GM21576 (cell line): ENCODE data around the gene TRMT6.

Experiments
- ATAC-seq: cut with Tn5 transposase; IDR thresholded peaks from one replicate; pipeline ENCODE4 v1.9.1; 2021; ENCODE audit warnings: mild to moderate bottlenecking, moderate library complexity; ENCODE audit not compliant: unreplicated experiment

The TRMT6 gene

DNA sequence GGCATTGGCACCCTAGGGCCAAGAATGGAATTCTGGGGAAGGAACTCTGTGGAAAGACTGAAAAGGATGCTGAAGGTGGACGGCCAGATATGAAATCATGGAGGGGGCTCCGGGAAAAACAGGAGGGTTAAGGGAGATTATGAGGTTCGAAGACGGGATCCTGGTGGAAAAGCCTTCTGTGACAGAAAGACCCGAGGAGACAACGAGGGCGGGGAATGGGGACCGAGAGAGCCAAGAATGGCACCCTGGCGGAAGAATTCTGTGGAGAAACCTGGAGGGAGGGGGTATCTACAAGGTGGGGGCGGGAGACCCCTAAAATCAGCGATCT is 426 bp downstream of the TRMT6 start:
- ATAC-seq: no peak

DNA sequence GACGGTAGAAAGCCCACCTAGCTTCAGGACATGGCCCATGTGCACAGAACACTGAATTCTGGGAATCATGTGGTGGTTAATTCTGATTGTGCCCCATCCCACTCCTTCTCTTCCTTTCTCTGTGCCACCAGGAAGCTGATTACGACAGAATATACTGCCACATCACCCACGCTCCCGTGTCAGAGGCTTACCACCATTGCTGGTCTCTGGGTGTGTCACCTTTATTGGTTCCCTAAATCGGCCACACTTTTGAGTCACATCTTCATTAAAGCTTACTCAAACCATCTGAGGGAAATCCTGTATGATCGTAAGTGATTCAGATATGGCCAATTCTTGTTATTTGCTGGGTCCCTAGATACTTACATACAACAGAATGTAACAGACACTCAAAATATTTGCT is 3.1 kb downstream of the TRMT6 start:
- no peak for ATAC-seq

DNA sequence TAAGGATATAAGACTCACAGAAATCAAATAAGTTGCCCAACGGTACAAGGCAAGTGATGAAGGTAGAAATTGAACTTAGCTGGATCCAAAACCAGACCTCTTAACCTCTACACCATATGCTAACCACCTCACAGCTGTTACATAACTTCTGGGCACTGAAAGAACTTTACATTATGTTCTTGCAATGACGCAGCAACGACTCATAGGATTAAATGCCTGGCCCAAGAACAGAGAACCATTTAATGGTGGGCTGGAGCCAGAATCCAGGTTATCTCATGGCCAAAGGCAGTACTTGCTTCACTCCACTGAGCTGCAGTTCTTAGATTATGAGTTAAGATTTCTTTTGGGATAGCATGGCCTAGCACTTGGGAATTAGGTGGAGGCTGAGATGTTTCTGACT is 4.4 kb downstream of the TRMT6 start:
- ATAC-seq: no peak

DNA sequence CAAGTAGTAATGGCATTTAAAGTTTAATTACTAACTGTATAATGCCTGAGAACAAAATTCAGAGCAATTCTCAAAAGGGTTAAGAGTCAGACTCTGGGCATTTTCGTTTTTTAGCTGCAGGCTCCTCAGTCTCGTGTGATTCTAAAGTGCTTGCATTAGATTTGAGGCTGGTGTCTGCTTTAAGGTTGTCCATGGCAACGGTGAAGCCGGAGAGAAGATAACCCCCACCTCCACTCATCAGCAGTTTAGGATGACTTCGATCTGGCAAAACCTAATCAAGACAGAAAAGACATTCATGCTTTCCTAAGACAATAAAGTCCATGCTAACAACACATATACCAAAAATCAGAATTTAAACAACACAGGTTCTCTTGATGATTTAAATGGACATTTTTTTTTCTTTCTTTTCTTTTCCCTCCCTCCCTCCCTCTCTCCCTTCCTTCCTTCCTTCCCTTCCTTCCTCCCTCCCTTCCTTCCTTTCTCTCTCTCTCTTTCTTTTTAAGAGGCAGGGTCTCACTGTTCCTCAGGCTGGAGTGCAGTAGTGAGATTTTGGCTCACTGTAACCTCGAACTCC is 11.8 kb downstream of the TRMT6 start:
- ATAC-seq: no peak

DNA sequence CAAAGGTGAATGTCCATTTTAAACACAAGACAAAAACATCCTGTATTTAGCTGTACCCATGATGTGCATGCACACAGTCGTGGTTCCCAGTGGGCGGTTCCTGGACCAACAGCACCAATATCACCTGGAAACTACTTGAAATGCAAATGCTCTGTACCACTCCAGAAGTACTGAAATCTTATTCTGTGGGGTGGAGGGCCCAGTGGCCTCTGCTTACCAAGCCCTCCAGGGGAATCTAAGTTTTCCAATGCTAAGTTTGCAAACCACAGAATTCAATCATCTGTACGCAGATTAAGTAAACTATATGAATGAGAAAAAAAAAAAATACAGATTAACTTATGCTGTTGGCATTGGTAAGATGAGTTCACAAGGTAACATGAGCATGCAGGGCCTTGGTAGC is 14.1 kb downstream of the TRMT6 start:
- no peak for ATAC-seq

DNA sequence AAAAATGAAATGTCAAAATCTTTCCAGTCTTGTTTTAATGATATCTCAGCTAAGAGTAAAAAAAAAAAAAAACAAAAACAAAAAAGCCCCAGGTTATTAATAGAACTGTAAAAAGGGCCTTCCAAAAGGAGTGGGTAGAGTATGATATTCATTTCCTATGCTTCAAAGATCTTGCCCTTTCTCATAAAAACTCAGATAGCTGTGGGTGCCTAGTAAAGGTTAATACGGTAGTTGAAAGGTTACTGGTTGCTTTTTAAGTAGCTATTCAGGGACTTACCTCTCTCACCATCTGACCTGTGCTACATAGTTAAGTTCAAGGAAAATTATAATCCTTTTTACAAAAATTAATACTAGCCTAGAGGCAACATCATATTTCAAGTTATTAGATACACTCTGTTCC is 14.9 kb downstream of the TRMT6 start:
- no peak for ATAC-seq

DNA sequence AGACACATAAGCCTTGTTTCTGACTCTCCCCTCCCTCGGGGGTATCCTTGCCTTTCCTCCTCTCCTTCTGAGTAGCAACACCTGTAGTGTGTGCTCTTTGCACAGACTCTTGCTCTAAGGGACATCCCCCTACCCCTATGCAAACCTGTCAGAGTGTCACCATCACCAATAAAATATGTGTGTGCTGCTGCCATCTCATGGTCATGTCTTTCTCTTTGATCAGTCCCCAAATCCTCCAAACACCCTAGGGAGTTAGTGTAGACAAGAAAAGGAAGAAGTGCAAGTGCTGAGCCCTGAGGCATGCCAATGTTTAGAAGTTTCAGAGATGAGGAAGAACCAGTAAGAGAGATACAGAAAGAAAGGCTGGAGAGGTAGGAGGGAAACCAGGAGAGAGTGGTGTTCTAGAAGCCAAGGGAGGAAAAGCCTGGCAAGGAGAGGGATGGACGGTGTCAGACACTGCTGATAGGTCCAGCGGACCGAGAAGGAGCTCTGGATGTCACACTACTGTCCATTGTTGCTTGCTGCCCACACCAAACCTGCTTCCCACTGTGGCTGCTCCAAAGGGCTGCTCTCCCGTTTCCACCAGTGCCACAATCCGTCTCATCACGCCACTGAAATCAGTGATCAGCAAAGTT is 16.4 kb downstream of the TRMT6 start:
- ATAC-seq: no peak

DNA sequence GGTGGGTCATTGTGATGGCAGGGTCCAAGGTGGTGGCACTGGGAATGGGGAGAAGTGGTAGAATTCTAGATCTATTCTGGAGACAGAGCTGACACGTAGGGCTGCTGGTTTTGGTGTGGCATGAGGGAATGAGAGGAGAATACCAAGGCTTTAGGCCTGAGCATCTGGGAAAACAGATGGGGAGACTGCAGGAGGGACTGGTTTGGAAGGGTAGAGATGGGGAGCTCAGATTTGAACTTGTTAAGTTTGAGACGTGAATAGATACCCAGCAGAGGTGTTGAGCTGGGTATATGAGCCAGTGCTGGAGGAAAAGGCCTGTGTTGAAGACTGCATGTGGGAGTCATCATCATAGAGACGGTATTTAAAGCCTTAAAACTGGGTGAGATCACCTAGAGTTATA is 17.5 kb downstream of the TRMT6 start:
- ATAC-seq: no peak

DNA sequence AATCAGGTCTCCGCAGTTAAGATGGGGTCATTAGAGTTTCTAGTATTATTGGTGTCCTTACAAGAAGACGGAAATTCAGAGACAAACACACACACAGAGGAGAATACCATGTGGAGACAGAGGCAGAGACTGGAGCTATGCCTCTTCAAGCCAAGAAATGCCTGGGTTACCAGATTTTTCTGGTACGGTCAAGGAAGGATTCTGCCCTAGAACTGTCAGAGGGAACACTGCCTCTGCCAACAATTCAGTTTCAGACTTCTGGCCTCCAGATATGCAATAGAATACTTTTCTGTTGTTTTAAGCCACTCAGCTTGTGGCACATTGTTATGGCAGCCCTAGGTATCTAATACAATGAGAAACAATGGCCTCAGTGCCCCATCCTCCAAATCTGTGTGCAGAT is 18.9 kb downstream of the TRMT6 start:
- ATAC-seq: no peak

DNA sequence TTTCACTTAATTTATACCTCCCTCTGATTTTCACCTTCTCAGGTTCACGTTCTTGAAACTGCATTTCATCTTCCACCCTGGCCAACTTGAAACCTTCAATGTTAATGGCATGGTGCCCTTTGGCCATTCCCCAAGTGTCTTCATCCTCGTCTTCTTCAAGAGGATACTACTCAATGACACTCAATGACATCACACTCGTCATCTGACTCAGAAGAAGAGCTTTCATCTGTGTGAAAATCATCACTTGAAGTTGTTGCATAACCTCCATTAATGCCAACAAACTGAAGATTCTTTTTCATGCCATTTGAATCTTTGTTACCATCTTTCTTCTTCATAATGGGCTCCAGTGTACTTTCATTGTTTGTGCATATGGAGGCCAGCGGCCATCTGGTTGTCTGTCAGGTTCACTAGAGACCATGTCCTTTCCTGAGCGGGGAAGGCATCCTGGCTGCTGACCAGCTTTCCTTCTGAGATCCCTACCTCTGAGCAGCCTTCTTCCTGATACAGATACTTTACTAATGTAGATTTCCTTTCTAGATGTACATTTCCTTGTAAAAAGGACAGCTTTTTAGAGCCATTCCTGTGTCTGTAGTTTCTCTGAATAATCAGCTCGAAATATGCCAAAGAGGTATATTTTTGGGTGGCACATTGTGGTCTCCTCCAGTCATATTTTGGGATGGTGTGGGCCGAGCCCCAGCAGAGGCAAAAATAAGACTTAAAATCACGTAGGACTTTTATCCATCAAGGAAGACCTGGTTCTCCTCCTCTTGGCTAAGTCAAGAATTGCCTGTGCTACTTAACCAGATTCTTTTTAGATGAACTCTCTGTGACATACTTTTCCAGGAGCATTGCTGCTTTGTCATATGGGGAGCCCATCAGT is 21.3 kb downstream of the TRMT6 start:
- ATAC-seq: no peak

DNA sequence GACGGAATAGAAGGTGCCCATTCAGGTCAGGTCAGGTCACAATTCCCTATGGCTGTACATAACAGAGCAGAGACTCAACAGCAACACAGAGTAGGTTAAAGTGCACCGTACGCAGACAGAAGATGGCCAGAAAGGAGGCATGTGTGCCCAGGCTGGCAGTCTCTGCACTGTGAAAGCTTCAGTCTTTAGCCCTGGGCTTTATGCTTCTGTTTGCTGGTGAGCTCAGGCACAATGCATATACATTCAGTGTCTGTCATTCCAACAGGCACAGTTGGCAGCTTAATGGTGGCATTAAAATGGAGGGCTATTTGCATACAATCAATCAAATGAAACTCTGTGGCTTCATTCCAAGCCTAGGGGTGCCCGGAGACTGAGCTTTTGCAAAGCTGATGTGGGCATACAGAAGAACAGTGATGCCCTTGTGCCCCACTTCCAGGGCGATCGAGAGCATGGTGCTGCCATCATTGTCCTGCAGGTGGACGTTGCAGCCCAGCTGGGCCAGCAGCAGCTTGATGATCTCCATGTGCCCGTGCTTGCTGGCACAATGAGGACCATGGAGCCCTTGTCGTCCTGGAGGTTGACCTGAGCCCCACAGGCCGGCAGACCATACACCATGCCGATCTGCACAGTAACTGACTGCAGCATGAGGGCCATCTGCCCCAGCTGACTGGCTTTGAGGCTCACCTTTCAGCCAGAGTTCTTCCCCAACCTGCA is 22.4 kb downstream of the TRMT6 start:
- ATAC-seq: no peak

DNA sequence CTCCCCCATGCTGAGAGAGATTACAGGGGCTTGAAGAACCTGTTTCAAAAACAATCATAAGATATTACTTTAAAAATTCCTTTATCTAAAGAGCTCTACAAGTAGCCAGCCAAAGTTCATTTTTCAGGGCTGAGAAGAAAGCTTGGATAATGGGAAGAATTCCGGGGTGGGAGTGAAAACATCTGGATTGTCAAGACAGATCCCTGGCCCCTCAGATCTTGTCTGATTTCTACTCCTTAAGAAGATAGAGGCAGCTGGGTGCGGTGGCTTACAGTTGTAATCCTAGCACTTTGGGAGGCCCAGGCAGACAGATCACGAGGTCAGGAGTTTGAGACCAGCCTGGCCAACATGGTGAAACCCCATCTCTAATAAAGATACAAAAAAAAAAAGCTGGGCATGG is 24.8 kb downstream of the TRMT6 start:
- no peak for ATAC-seq

DNA sequence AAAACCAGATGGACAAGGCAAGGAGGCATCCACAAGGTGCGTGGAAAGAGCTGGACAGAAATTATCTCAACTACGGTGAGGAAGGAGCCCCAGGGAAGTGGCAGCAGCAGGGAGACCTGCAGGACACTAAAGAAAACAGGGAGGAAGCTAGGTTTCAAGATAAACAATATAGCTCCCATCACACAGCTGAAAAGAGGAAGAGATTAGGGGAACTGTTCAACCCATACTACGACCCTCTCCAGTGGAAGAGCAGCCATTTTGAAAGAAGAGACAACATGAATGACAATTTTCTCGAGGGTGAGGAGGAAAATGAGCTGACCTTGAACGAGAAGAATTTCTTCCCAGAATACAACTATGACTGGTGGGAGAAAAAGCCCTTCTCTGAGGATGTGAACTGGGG is 26.8 kb downstream of the TRMT6 start:
- no peak for ATAC-seq

DNA sequence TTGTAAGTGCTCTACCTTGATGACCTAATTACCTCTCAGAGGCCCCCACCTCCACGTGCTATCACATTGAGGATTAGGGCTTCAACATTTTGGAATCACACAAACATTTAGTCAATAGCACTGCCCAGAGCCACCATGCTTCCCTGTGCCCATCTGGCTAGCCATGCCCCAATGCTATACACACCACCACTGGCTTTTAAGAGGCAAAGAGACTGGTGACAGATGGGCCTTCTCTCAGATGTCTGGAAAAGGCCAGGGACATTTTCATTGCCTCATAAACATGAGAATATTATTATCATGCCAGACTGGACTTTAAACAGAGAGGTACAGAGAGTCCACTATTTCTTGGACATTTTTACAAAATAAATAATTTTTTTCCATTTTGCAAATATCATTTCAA is 29.8 kb downstream of the TRMT6 start:
- no peak for ATAC-seq

DNA sequence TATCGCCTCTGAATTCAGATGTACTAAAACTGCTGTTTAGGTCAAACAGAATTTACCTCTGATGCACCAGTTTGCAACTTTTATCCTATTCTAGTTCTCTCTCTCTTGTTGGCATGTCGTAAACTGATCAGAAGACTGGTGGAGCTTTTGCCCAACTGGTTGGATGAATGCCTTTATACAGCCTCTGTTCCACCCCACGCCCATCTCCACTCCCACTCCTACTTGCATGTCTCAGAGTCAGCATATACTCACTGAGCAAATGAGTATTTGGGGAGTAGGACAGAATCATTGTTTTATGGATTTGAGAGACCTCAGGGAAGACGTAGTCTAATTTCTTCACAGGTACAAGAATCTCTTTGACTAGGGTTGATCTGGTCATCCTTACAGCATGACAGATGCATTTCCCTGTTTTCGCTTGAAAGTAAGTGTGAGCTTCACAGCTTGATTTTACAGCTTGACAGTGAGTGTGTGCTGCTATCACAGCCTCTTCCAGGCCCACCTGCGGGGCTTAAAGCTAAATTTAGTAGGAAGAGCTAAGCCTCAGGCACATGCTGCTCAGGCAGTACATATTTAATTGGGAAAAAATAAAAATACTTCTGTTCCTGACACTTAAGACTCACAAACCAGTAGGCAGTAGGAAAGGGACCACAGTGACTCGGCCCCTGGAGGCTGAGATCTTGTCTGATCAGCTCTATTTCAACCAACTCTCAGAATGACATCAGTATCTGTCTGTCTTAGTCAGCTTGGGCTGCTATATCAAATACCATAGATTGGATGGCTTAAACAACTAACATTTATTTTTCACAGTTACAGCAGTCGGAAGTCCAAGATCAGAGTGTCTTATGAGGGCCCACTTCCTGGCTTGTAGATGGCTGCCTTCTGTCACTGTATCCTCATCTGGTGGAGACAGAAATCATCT is 30.4 kb downstream of the TRMT6 start:
- ATAC-seq: no peak

DNA sequence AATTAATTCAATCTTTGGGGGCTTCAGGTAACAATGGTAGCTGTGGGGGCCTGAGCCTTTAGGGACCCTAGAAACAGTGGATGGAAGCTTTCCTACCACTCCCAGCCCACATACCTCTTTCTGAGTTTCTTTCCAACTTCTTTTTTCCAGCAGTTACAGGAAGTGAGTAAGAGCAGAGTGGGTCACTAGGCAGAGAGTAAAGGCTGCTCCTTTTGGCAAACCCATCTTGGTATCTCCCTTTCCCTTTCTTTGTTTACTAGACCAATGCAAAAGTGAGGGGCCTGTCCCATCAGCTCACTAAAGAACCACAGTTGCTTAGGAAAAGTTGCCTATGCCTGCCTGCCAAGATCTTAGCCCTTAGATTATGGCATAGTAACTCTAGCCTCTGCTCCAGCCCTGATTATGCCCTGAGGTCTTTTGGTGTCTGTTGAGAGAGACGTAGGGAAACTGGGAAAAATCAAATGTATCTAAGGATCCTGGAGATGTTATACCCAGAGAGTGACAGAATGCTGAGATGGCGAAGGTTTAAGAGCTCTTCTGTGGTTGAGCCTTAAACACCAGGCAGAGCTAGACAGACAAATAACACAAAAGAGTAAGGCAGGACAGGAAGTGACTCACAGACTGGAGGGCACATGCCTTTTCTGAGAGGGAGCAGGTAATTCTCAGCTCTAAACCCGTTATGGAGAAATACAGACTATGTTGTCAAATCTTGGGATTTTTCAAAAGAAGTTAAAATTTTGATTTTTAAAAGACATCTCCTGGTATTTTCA is 31.3 kb downstream of the TRMT6 start:
- no peak for ATAC-seq

DNA sequence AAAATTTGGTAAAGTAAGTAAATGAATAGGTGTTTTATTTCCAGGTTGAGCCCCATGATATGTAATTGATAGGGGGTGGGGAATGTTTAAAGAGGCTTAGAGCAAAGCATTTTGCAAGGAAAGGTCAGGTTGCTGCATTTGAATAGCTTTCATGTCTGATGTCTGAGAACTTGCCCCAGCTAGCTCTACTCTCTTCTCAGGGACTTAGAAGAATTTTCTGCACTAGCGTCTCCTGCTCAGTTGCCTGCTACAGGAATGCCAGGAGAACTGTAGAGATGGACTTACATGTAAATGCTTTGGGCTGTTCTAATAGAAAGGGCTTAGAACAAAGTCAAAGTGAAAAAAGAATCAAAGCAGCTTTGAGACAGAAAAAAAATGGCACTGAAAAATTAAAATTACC is 35.5 kb downstream of the TRMT6 start:
- ATAC-seq: no peak

DNA sequence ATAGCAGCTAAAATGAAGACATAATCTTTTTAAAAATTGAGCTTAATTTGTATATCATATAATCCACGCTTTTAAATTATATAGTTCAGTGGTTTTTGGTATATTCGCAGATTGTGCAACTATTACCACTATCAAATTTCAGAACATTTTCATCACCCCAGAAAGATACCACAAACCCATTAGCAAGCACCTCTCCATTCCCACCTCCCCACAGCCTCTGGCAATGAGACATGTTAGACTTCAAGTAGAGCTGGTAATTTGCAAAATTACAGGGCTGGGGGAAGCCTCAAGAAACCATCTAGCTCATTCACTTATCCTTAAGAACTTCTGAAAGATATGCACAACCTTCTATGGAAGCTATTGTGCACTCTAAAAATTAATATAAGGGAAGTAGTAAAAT is 37.2 kb downstream of the TRMT6 start:
- ATAC-seq: no peak

DNA sequence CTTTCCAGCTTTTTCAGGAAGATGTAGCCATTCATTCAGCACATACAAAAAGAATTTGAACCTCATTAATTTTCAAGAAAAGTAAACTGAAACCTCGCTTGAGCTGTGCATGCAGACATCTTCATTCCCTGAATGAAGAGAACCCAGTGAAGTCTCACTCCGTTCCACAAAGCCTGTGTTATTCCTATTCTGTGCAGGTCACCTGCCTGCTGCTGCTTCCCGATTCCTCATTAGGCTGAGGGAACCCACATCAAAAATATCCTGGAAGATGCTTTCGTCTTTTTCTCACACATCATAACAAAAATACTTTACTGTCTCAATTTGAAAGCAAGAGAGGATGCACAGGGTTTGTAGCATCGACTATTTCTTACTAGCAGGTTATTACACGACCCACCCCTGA is 40.1 kb downstream of the TRMT6 start:
- ATAC-seq: no peak

DNA sequence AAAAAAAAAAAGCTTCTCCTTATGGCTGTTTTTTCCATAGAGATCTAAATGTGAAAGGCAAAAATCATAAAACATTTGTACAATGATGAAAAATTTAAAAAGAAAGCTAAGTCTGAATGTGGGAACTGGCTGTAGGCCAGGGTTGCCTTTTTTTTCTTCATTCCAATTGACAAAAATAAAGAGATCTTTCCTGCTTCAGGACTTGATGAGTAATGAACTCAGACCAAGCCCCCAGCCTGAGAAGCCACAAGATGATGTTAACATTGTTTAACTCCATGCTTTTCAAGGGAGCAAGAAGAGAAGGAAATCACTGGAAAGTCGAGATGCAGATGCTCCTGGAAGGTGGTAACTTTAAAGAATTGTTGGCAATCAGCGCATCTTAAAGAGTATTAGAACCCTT is 41.4 kb downstream of the TRMT6 start:
- no peak for ATAC-seq
